Transverse colon (tissue), 4 donors: Measurements from ENCODE around the gene FGR. TPM values are rescaled to one million over a fixed set of nuclear protein-coding genes. Genes with fewer than 3 reads are reported as not detected.
A peak's percentile ranks its signal among the peaks of the same experiment; 100 is the strongest.

Source experiments
- DNase-seq: peaks from one replicate; pipeline ENCODE4 v3.0.0-alpha.2; 2019
- H3K27ac ChIP-seq, 4 donors: fragments of 200-600 bp; sonication (generic); 2 replicates each; pipeline ENCODE4 v1.5.1; 2016 to 2018; ENCODE audit warnings: inconsistent platforms in 4 of 4
- H3K27me3 ChIP-seq: fragments of 200-600 bp; sonication (generic); 2 replicates; pipeline ENCODE4 v1.5.1; 2017; ENCODE audit warnings: inconsistent platforms
- H3K36me3 ChIP-seq, 4 donors: fragments of 200-600 bp; sonication (generic); 2 replicates each; pipeline ENCODE4 v1.5.1; 2017 to 2019; ENCODE audit warnings: inconsistent platforms in 4 of 4
- H3K4me1 ChIP-seq, 4 donors: fragments of 200-600 bp; sonication (generic); 2 replicates each; pipeline ENCODE4 v1.5.1; 2017 to 2020; ENCODE audit warnings: inconsistent platforms in 4 of 4
- H3K4me3 ChIP-seq, 4 donors: fragments of 200-600 bp; sonication (generic); 1 replicate in 1 of 4; 2 replicates in 3 of 4; pipeline versions ENCODE4 v1.5.1 to v1.6.1; 2017 to 2019; ENCODE audit warnings: inconsistent platforms in 4 of 4
- H3K9me3 ChIP-seq, 2 donors: fragments of 200-600 bp; sonication (generic); 2 replicates each; pipeline ENCODE4 v1.5.1; 2017 to 2019; ENCODE audit warnings: inconsistent platforms in 2 of 2
- CTCF ChIP-seq, 5 experiments: fragments of 200-600 bp in 3 of 5; fragments of 450-650 bp in 2 of 5; sonication (generic) in 3 of 5; IDR thresholded peaks; 1 replicate in 2 of 5; 2 replicates in 3 of 5; pipeline ENCODE4 v1.5.1; 2016 to 2017; ENCODE audit warnings: antibody characterized with exemption in 5 of 5, inconsistent platforms in 3 of 5, mild to moderate bottlenecking in 2 of 5, moderate library complexity in 1 of 5
- EP300 ChIP-seq: sonication (generic); formaldehyde crosslinking; IDR thresholded peaks from one replicate; pipeline ENCODE4 v1.6.1; 2017; ENCODE audit warnings: antibody characterized with exemption, low read depth
- POLR2A ChIP-seq: fragments of 450-650 bp; IDR thresholded peaks from one replicate; pipeline ENCODE4 v1.6.1; 2016; ENCODE audit warnings: antibody characterized with exemption, mild to moderate bottlenecking, moderate library complexity
- POLR2AphosphoS5 ChIP-seq, 3 donors: sonication (generic); formaldehyde crosslinking; IDR thresholded peaks; one replicate each; pipeline ENCODE4 v1.6.1; 2016; ENCODE audit warnings: antibody characterized with exemption in 3 of 3
- WGBS, 2 donors: methylation state at CpG; one replicate each; pipeline ENCODE4 v1.1.5; 2018; ENCODE audit warnings: low coverage in 1 of 2; 5-methylcytosine and 5-hydroxymethylcytosine counted together
- in situ Hi-C, 4 donors: fragments of 200-750 bp; cut with MboI; loops; one replicate each; pipeline versions ENCODE4 v1.15.0 to v1.15.1; 2017; ENCODE audit warnings: low sequenced_read_pairs in 3 of 4, low pct_ligation_motif_present in 1 of 4, low pct_unique_long_range_greater_than_20kb in 1 of 4
- intact Hi-C: fragments of 100-400 bp; cut with DNase I; formaldehyde crosslinking; loops from one replicate; pipeline ENCODE4 v1.15.1; 2023; ENCODE audit warnings: low total_unique reads
- total RNA-seq, 4 donors: library from RNA; depleted of rRNA; stranded (reverse); fragments of >200 nt; gene quantifications; one replicate each; pipeline ENCODE4 v1.1.0, GENCODE V29; 2016

The FGR gene
- total RNA-seq, 4 donors from 2014 or later, result 2.2 to 8.8 (median 5.8) TPM

DNA sequence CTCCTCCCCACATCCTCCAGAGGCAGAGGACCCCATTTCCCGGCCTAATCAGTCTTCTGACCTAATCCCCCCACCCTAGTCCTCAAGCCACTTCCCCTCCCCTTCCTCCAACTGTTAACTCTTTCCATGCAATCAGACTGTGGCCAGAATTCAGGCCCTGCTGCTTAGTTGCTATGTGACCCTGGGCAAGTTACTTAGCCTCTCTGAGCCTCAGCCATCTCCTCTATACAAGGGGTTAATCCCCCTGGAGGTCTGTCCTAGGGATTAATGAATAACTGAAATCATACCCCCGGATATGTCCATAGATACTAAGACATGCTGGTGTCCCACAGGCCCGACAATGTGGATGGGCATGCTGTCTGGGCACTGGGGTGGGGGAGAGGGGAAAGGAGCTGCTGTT, 49.3 kb downstream of the FGR start:
- in situ Hi-C loops (no loop called here), intact Hi-C loops (no loop called here)

DNA sequence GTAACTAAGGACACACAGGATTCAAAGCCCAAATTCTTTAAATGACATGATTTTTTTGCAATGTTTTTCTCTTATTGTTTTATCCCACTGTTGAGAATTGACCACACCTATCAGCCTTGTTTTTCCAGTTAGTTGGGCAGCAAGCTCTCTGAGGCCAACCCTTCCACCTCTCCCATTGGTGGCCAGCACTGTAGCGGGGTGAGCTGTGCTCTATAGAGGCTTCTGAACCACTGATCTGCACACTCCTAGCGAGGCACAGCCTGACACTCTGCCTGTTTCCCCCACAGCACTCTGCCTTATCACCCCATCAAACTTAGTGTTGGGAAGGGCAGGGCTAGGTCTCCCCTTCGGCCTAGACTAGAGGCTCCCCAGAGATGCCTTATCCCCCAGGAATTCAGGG, 50.5 kb downstream of the FGR start:
- H3K9me3 ChIP-seq, result no peaks in the 10 kb centered on the region
- H3K36me3 ChIP-seq, result no peaks in the 10 kb centered on the region
- H3K27me3 ChIP-seq, result no peaks in the 10 kb centered on the region
- in situ Hi-C loops, result no loop called here
- peaks cover under 1 to 6% (median 3%) of the 10 kb centered on the region in 4 donors for H3K4me1 ChIP-seq
- intact Hi-C loops, result no loop called here
- H3K4me3 ChIP-seq, result no peak overlapping the region
- 93 to 100% methylated on average over 1 to 3 of the region's 3 CpGs for WGBS, 2 donors
- TF ChIP-seq CTCF (IDR thresholded peaks at IDR 0.05), result no peak
- no peak for DNase-seq
- H3K27ac ChIP-seq, result no peak overlapping the region

More for the DNA sequence above, 49.3 kb downstream of the FGR start:
- Histone ChIP-seq H3K36me3 (no peaks in the 10 kb centered on the region), H3K27me3 (no peaks in the 10 kb centered on the region), H3K9me3 (no peaks in the 10 kb centered on the region), H3K27ac (no peak overlapping the region), H3K4me1 (peaks cover 13 to 17% (median 15%) of the 10 kb centered on the region in 4 donors), H3K4me3 (no peak overlapping the region)
- DNase-seq, result no peak
- TF ChIP-seq EP300 (no peak), CTCF (IDR thresholded peaks at IDR 0.05) (no peak), POLR2A (no peak), POLR2AphosphoS5 (IDR thresholded peaks at IDR 0.05) (no peak)
- WGBS, 2 donors, result 67 to 69% methylated on average over 1 to 3 of the region's 3 CpGs

DNA sequence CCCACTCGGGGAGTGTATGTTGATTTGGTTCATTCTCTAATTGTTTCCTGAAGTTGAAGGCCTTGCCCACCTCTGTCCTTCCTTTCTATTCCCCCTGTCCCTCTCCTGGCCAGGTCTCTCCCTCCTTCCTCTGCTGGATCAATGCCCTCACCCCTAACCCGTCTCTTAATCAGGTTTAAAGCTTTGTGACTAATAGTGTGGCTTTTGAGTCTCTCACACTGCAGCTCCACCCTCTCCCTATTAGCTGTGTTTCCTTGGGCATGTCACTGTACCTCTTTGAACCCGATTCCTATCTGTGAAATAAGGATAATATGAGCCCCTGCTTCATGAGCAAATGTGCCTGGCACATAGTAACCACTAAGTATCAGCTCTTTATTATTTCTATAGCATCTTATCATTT, 51.5 kb downstream of the FGR start:
- H3K27ac ChIP-seq, result no peak overlapping the region
- in situ Hi-C loops, result no loop called here

DNA sequence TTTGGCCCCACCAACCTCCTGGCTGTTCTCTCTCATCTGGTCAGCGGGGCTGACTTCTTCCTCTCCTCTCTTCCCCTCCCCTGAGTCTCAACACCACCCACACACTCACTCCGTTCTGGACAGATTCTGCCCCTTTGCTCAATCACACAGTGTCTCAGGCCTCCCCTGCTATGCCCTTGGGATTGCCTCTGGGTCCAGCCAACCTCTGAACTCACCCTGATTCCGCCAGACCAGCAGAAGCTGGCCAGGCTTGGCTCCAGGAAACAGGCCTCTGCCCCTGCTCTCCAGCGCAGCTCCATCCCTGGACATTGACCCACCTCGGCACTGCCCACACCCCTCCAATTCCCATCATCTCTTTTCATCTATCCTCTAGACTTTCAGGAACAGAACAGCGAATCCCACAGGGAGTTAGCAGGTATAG, 53.2 kb downstream of the FGR start:
- intact Hi-C loops, result no loop called here
- TF ChIP-seq POLR2A (no peak), POLR2AphosphoS5 (IDR thresholded peaks at IDR 0.05) (no peak), EP300 (no peak), CTCF (IDR thresholded peaks at IDR 0.05) (no peak)
- H3K4me3 ChIP-seq, result no peak overlapping the region
- H3K4me1 ChIP-seq, result peaks cover 0 to 10% (median 7%) of the 10 kb centered on the region in 4 donors
- no peaks in the 10 kb centered on the region for H3K36me3 ChIP-seq
- no peaks in the 10 kb centered on the region for H3K27me3 ChIP-seq
- WGBS, 2 donors, result 82 to 100% methylated on average over 1 to 6 of the region's 6 CpGs
- peak overlapping the region in 1 of 4 donors; percentile 38 for H3K27ac ChIP-seq
- no peaks in the 10 kb centered on the region for H3K9me3 ChIP-seq
- DNase-seq, result no peak
- in situ Hi-C loops, result no loop called here

More for the DNA sequence above, 51.5 kb downstream of the FGR start:
- H3K4me1 ChIP-seq, result peaks cover 0 to 2% (median 0%) of the 10 kb centered on the region in 4 donors
- H3K36me3 ChIP-seq, result no peaks in the 10 kb centered on the region
- H3K4me3 ChIP-seq, result no peak overlapping the region
- no peak for DNase-seq
- intact Hi-C loops, result no loop called here
- 73 to 82% methylated on average over 3 of the region's 3 CpGs for WGBS, 2 donors
- no peaks in the 10 kb centered on the region for H3K27me3 ChIP-seq
- no peaks in the 10 kb centered on the region for H3K9me3 ChIP-seq
- no peak for TF ChIP-seq EP300

DNA sequence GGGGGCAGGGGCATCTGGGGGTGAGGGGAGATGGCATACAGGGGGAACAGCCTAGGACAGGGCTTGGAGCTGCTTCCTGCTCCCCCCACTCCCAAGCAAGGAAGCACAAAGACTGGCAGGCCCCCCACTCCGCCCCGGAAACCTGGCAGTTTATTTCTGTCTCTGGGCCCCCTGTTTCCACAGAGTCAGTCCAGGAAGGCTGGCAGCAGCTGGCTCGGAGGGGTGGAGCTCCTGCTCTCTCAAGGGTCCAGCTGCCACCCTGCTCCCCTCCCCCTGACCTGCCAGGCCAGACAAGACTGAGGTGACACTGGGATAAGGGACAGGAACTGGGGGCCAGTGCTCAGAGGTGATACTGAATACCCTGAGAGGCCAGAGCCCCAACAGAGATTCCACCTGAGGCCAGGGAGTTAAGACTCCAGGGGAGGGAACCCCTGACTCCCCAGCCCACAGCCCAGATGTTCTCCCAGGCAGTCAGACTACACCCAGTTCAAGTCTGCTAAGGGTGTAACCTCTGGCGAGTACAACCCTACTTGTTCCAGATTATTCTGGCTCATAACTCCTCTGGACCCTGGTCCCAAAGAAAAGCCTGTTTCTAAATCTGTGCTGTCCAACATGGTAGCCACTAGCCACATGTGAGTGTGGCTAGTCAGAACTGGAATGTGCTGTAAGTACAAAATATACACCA, 57.3 kb downstream of the FGR start:
- peaks cover 29 to 50% (median 40%) of the 10 kb centered on the region in 4 donors for H3K4me1 ChIP-seq
- DNase-seq, result no peak

More for the DNA sequence above, 57.3 kb downstream of the FGR start:
- in situ Hi-C loops (no loop called here), intact Hi-C loops (no loop called here)
- TF ChIP-seq EP300 (no peak), POLR2A (no peak), CTCF (IDR thresholded peaks at IDR 0.05) (no peak), POLR2AphosphoS5 (IDR thresholded peaks at IDR 0.05) (no peak)
- 63% methylated on average over 4 of the region's 4 CpGs; no CpG with 5 or more reads in 1 of the 2 donors for WGBS, 2 donors
- no peak overlapping the region for H3K4me3 ChIP-seq
- H3K27ac ChIP-seq, result peak overlapping the region; percentile 83 to 95 (median 92)
- H3K27me3 ChIP-seq, result no peaks in the 10 kb centered on the region
- H3K36me3 ChIP-seq, result no peaks in the 10 kb centered on the region
- H3K9me3 ChIP-seq, result no peaks in the 10 kb centered on the region
